Neural progenitor cell (in vitro differentiated cells): ENCODE results near the gene MED13L. TPM values are rescaled to one million over a fixed set of nuclear protein-coding genes. Genes with fewer than 3 reads are reported as not detected.

ENCODE experiments used
- DNase-seq: peaks from one replicate; pipeline ENCODE4 v3.0.0-alpha.2; 2016; ENCODE audit warnings: low spot score
- H2AFZ ChIP-seq: fragments of 200-600 bp; sonication (generic); replicated peaks from 2 replicates; pipeline ENCODE4 v1.6.1; 2016; ENCODE audit warnings: antibody characterized with exemption
- H3F3A ChIP-seq: fragments of 200-600 bp; sonication (generic); 2 replicates; pipeline ENCODE4 v1.6.1; 2016; ENCODE audit warnings: antibody characterized with exemption, low read depth
- H3K27ac ChIP-seq: fragments of 200-600 bp; sonication (generic); 2 replicates; pipeline ENCODE4 v1.5.1; 2016; ENCODE audit warnings: mild to moderate bottlenecking
- H3K27me3 ChIP-seq: fragments of 200-600 bp; sonication (generic); 2 replicates; pipeline ENCODE4 v1.6.1; 2016; ENCODE audit warnings: mild to moderate bottlenecking, moderate library complexity
- H3K36me3 ChIP-seq: fragments of 200-600 bp; sonication (generic); 2 replicates; pipeline ENCODE4 v1.5.1; 2016
- H3K4me1 ChIP-seq: fragments of 200-600 bp; sonication (generic); 2 replicates; pipeline ENCODE4 v1.6.1; 2016; ENCODE audit warnings: mixed run types
- H3K4me2 ChIP-seq: fragments of 200-600 bp; sonication (generic); 2 replicates; pipeline ENCODE4 v1.6.1; 2016
- H3K4me3 ChIP-seq: fragments of 200-600 bp; sonication (generic); 2 replicates; pipeline ENCODE4 v1.5.1; 2016
- H3K79me2 ChIP-seq: fragments of 200-600 bp; sonication (generic); 2 replicates; pipeline ENCODE4 v1.6.1; 2016; ENCODE audit warnings: low read depth
- H3K9ac ChIP-seq: fragments of 200-600 bp; sonication (generic); 2 replicates; pipeline ENCODE4 v1.6.1; 2016
- H3K9me3 ChIP-seq: fragments of 200-600 bp; sonication (generic); 2 replicates; pipeline ENCODE4 v1.5.1; 2016; ENCODE audit warnings: low read depth
- H4K20me1 ChIP-seq: fragments of 200-600 bp; sonication (generic); 2 replicates; pipeline ENCODE4 v1.6.1; 2016; ENCODE audit warnings: low read depth
- H3K27ac Mint-ChIP-seq: 3 replicates; pipeline ENCODE4 v1.8.0; 2021; ENCODE audit warnings: mixed read lengths
- H3K27me3 Mint-ChIP-seq: 2 replicates; pipeline ENCODE4 v1.8.0; 2022; ENCODE audit warnings: low read depth, mild to moderate bottlenecking, inconsistent platforms, moderate library complexity, mixed read lengths; ENCODE audit not compliant: insufficient read depth
- H3K36me3 Mint-ChIP-seq: 3 replicates; pipeline ENCODE4 v1.8.0; 2021; ENCODE audit warnings: mixed read lengths
- H3K4me1 Mint-ChIP-seq: 3 replicates; pipeline ENCODE4 v1.8.0; 2021; ENCODE audit warnings: mixed read lengths
- H3K4me3 Mint-ChIP-seq: 3 replicates; pipeline ENCODE4 v1.8.0; 2021; ENCODE audit warnings: mild to moderate bottlenecking, moderate library complexity, mixed read lengths
- H3K9me3 Mint-ChIP-seq: 3 replicates; pipeline ENCODE4 v1.8.0; 2020; ENCODE audit warnings: mixed read lengths
- CTCF ChIP-seq: fragments of 200-600 bp; sonication (generic); IDR thresholded peaks from 2 replicates; pipeline ENCODE4 v1.5.1; 2017; ENCODE audit warnings: antibody characterized with exemption, mild to moderate bottlenecking
- EZH2 ChIP-seq: fragments of 200-600 bp; sonication (generic); IDR thresholded peaks from 2 replicates; pipeline ENCODE4 v1.6.1; 2017; ENCODE audit warnings: antibody characterized with exemption, mild to moderate bottlenecking, moderate library complexity
- EZH2phosphoT487 ChIP-seq: fragments of 200-600 bp; sonication (generic); IDR thresholded peaks from 2 replicates; pipeline ENCODE4 v1.6.1; 2017; ENCODE audit warnings: antibody characterized with exemption
- total RNA-seq: library from RNA; depleted of rRNA; stranded (reverse); fragments of >200 nt; gene quantifications from 2 replicates; pipeline ENCODE4 v1.2.3, GENCODE V29; 2015; ENCODE audit warnings: low replicate concordance

The MED13L gene
- total RNA-seq, 1 donor from 2014 or later = 149 TPM

- Histone ChIP-seq H3K9me3 (no peaks in the 10 kb centered on the region), H2AFZ (no peak overlapping the region), H3K36me3 (no peaks in the 10 kb centered on the region), H3K79me2 (peaks cover 95% of the 10 kb centered on the region), H3K27me3 (no peaks in the 10 kb centered on the region), H4K20me1 (peaks cover 30% of the 10 kb centered on the region), H3K4me2 (no peak overlapping the region), H3F3A (no peaks in the 10 kb centered on the region), H3K4me3 (no peak overlapping the region), H3K9ac (no peak overlapping the region), H3K4me1 (peaks cover 10% of the 10 kb centered on the region), H3K27ac (no peak overlapping the region)
- Mint-ChIP-seq H3K4me1 (peaks cover 16% of the 10 kb centered on the region), H3K27me3 (peaks cover 2% of the 10 kb centered on the region), H3K9me3 (peaks cover 10% of the 10 kb centered on the region), H3K27ac (no peak overlapping the region), H3K36me3 (peaks cover 9% of the 10 kb centered on the region), H3K4me3 (no peak overlapping the region)
- TF ChIP-seq EZH2 = no peak
- no peak for TF ChIP-seq EZH2phosphoT487
- TF ChIP-seq CTCF = no peak
- DNase-seq = no peak
Observed at GRCh38 chr12:116028619-116029018, 248.9 kb downstream of the MED13L start.

GRCh38 chr12:116027551-116027821 is 250.0 kb downstream of the MED13L start:
- H3K36me3 ChIP-seq = no peaks in the 10 kb centered on the region
- Mint-ChIP-seq H3K27ac (no peak overlapping the region), H3K36me3 (peaks cover 7% of the 10 kb centered on the region), H3K27me3 (peaks cover 2% of the 10 kb centered on the region), H3K4me1 (peaks cover 16% of the 10 kb centered on the region), H3K9me3 (peaks cover 9% of the 10 kb centered on the region), H3K4me3 (no peak overlapping the region)
- H2AFZ ChIP-seq = no peak overlapping the region
- H3K4me3 ChIP-seq = no peak overlapping the region
- H3K27ac ChIP-seq = peak overlapping the region; percentile 40
- peaks cover 8% of the 10 kb centered on the region for H3K4me1 ChIP-seq
- no peak for TF ChIP-seq EZH2phosphoT487
- no peak for TF ChIP-seq EZH2
- no peak for TF ChIP-seq CTCF
- H3F3A ChIP-seq = no peaks in the 10 kb centered on the region
- H3K9me3 ChIP-seq = no peaks in the 10 kb centered on the region
- peaks cover 98% of the 10 kb centered on the region for H3K79me2 ChIP-seq
- H3K27me3 ChIP-seq = no peaks in the 10 kb centered on the region
- no peak overlapping the region for H3K4me2 ChIP-seq
- H4K20me1 ChIP-seq = peaks cover 40% of the 10 kb centered on the region
- H3K9ac ChIP-seq = no peak overlapping the region
- DNase-seq = no peak

GRCh38 chr12:116026768-116027550 is 250.5 kb downstream of the MED13L start:
- H3K9me3 Mint-ChIP-seq = peaks cover 6% of the 10 kb centered on the region

More at GRCh38 chr12:116026768-116027550, 250.5 kb downstream of the MED13L start:
- Mint-ChIP-seq H3K27ac (no peak overlapping the region), H3K27me3 (peaks cover 2% of the 10 kb centered on the region), H3K4me1 (peaks cover 16% of the 10 kb centered on the region), H3K36me3 (peaks cover 5% of the 10 kb centered on the region), H3K4me3 (no peak overlapping the region)
- TF ChIP-seq EZH2 (no peak), EZH2phosphoT487 (no peak), CTCF (no peak)
- H3K79me2 ChIP-seq = peaks cover 98% of the 10 kb centered on the region
- peaks cover 43% of the 10 kb centered on the region for H4K20me1 ChIP-seq
- H3K4me3 ChIP-seq = no peak overlapping the region
- H3K27me3 ChIP-seq = no peaks in the 10 kb centered on the region
- no peaks in the 10 kb centered on the region for H3K36me3 ChIP-seq
- H3K4me2 ChIP-seq = no peak overlapping the region
- H3K9me3 ChIP-seq = no peaks in the 10 kb centered on the region
- H2AFZ ChIP-seq = no peak overlapping the region
- no peak overlapping the region for H3K9ac ChIP-seq
- peaks cover 3% of the 10 kb centered on the region for H3K4me1 ChIP-seq
- no peaks in the 10 kb centered on the region for H3F3A ChIP-seq
- H3K27ac ChIP-seq = peak overlapping the region; percentile 40
- DNase-seq = no peak
